Pulmonary artery endothelial cell (primary cell): Measurements from ENCODE around the gene WDR54. TPM values are rescaled to one million over a fixed set of nuclear protein-coding genes. Genes with fewer than 3 reads are reported as not detected.
"Not testable (repeated sequence)": the region's sequence is repeated elsewhere in the genome, so short reads cannot be mapped to it uniquely, and the experiment has no call there.

Source experiments
- DNase-seq: peaks from one replicate; pipeline ENCODE4 v3.0.0-alpha.2; 2011; ENCODE audit warnings: low read depth, low spot score
- total RNA-seq: library from RNA; depleted of rRNA; stranded (reverse); fragments of >200 nt; gene quantifications from 2 replicates; pipeline ENCODE4 v1.2.3, GENCODE V29; 2014

WDR54 gene
- total RNA-seq, 1 donor from 2014 or later: 59.7 TPM

GRCh38 chr2:74401891-74402290, 19.6 kb upstream of the WDR54 start:
- DNase-seq: no peak

DNA sequence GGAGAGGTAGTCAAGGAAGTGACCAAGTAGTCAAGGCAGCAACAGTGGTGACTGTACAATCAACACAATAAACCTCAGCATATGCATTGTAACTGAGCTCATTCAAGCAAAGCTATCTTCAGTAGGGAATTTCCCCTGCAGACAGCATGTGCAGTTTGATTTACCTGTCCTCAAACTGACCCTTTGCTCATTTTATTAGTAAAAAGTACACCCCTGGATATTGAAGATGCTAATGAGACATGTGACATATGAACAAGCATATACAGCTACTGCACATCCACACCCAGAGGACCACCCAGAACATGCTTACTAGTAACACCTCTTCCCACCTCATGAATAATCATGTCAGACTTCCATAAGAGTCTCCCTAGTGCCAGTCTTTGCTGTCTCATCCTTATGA, 15.5 kb upstream of the WDR54 start:
- DNase-seq: no peak

DNA sequence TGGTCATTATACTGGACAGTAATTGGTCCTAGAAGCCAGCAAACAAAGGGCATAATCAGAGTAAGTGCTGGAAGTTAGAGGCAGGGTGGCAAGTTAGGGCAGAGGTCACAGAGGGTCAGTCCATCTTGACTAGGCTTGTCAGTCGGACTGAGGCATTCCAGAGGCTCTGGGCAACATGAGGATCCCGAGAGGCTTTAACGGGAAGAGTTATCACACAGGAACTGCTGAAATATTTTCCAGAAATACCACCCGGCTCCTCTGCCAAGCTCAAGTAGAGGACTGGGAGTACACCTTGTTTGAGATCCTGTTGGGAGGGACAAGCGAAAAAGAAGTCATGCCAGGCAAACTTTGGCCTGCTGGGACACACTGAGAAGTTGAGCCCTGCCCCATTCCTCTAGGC, 13.8 kb upstream of the WDR54 start:
- no peak for DNase-seq

- DNase-seq: no peak
These were observed 8.4 kb upstream of the WDR54 start for GRCh38 chr2:74413001-74413698.

- DNase-seq: no peak
These were observed 7.1 kb upstream of the WDR54 start for GRCh38 chr2:74414441-74414840.

DNA sequence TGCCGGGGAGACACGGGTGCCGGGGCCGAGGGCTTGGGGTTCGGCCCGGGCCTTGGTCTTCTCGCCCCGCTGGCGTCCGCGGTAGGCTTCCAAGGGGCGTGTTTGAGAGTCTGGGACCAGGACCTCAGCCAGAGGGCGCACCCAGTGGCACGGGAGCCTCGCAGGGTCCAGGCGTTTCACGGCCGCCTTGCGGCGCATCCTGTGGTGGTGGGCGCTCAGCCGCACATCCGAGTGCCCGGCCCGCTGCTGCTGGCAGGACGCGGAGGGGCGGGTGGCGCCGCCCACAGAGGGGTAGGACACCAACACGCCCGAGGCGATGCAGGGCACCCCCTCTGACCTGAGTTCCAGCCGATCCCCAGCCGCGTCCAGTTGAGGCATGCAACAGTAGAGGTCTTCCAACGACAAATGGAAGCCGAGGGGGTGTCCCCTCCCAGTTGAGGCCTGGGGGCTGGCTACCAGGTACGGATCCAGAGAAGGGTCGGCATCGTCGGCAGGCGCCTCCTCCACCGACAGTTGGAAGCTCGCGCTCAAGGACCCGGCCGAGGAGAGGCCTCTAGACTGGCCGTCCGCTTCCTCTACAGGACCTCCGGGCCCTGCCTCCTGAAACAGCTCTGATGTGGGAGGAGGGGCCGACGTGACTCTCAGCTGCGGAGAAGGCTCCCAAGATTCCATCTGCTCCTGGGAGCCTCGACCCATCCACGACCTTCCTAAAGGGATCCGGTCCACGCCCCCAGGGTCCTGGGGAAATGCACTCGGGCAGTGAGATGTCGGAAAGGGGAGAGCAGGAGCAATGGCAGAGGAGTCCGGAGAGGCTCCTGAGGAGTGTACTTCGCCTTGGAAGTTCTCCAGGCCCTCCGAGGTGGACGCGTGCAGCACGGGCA, 6.4 kb upstream of the WDR54 start:
- no peak for DNase-seq

GRCh38 chr2:74415762-74416395, 5.7 kb upstream of the WDR54 start:
- no peak for DNase-seq

- no peak for DNase-seq
These were observed 4.8 kb upstream of the WDR54 start for GRCh38 chr2:74416778-74417177.

- DNase-seq: no peak
These were observed 4.3 kb upstream of the WDR54 start for GRCh38 chr2:74417197-74417596.

GRCh38 chr2:74417763-74418162, 3.8 kb upstream of the WDR54 start:
- no peak for DNase-seq

DNA sequence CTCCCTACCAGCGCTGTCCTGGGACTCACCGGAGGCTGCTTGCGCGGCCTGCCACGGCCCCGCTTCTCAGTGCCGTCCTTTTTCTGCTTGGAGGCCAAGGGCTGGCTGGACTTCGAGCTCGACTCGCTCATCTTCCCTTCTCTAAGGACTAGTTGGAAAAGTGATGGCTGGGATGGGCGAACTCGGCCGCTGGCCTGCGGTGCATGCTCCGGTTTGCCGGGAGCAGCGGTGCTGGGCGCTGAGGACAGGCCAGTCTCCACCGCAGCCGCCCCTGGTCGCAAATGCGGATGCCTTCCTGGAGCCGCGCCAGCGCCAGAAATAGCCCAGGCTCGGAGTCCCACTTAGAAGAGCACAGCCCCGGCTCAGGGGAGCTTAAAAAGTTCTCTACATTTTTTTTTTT, 3.2 kb upstream of the WDR54 start:
- no peak for DNase-seq

GRCh38 chr2:74419345-74419744, 2.2 kb upstream of the WDR54 start:
- DNase-seq: no peak

DNA sequence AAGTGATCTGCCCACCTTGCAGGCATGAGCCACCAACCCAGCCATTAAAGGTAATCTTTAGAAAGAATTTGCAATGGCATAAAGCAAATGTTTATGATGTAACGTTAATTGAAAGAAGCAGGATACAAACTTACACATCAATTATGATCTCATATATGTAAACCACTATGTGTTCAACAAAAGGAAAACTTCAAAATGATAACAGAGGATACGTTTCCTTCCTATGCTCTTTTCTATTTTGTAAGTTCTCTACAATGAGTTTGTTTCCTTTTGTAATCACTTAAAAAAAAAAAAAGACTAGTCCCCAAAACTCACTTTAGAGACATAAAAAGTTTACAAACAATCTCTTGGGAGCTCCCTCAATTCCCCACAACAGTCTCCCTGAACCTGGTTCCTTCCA, 1.5 kb upstream of the WDR54 start:
- no peak for DNase-seq

DNA sequence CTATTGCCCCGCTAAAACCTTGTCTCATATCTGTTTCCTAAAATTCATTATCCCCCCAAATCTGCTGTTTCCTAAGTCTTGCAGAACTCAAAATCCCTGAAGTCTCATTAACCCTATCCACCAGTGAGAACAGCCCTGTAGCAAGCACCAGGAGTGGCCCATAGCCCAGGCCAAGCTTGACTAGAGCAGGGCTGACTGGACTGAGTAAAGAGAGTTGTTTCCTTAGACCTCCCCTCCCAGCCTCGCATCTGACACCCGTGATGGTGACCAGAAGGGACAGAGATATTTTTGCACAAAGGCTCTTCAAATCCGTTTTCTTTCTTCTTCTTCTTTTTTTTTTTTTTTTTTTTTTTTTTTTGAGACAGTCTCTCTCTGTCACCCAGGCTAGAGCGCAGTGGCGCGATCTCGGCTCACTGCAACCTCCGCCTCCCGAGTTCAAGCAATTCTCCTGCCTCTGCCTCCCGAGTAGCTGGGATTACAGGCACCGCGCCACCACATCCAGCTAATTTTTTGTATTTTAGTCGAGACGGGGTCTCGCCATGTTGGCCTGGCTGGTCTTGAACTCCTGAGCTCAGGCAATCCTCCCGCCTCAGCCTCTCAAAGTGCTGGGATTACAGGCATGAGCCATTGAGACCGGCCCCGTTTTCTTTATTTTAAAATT, 957 bp upstream of the WDR54 start:
- not testable (repeated sequence) for DNase-seq

DNA sequence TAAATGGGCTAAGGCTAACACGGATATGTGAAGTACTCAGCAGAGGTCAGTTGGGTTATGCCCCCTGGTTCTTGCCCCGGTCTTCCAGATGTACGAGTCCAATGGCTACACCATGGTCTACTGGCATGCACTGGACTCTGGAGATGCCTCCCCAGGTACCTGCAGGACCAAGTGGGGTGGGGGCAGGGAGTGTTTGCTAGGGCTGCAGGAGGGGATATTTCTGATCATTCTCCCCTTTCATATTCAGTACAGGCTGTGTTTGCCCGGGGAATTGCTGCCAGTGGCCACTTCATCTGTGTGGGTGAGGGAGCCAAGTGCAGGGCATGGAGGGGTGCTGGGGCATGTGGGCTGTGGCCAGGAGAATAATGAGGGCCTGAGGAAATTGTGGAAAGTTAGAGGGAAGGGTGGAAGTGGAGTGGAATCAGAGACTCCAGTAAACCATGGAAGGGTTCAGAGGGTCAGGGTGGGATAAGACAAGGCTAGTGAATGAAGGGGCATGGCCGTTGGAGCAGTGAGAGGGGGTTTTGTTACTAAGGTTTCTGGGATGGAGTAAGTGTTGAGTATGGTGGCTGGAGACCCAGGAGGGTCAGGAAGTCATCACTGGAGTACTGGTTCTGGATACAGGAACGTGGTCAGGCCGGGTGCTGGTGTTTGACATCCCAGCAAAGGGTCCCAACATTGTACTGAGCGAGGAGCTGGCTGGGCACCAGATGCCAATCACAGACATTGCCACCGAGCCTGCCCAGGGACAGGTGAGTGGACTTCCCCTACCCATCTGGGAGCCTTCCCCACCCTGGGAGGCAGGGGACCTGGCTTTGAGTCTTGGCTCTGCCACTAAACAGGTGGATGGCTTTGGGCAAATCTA, 1.9 kb downstream of the WDR54 start:
- no peak for DNase-seq

GRCh38 chr2:74424139-74424992, 2.8 kb downstream of the WDR54 start:
- no peak for DNase-seq

- DNase-seq: no peak
These were observed 3.5 kb downstream of the WDR54 start for GRCh38 chr2:74424995-74425406.

GRCh38 chr2:74425523-74425922, 4.0 kb downstream of the WDR54 start:
- no peak for DNase-seq

GRCh38 chr2:74426181-74426758, 4.7 kb downstream of the WDR54 start:
- DNase-seq: no peak

GRCh38 chr2:74427551-74427950, 6.0 kb downstream of the WDR54 start:
- DNase-seq: no peak
